HEK293 (cell line): ENCODE data around the gene SAMM50.

Experiments
- CTCF ChIA-PET: fragments of 350-600 bp; formaldehyde crosslinking; extraction: SDS; loops from one replicate; lab custom pipeline; 2021; ENCODE audit warnings: antibody characterized with exemption; lab: Yijun Ruan, JAX
- POLR2A ChIA-PET: fragments of 300-600 bp; formaldehyde crosslinking; extraction: SDS; loops from one replicate; lab custom pipeline; 2020; ENCODE audit warnings: antibody characterized with exemption, inconsistent platforms; lab: Yijun Ruan, JAX
- H3K27ac ChIP-seq: fragments of 200-500 bp; sonication (Bioruptor generic); 2 replicates; pipeline ENCODE4 v1.5.1; 2014; ENCODE audit warnings: low read depth, low read length, control low read depth, inconsistent platforms; ENCODE audit errors: extremely low read depth
- H3K36me3 ChIP-seq, 2 experiments: fragments of 200-500 bp in 1 of 2; sonication (Bioruptor generic) in 1 of 2; 1 replicate in 1 of 2; 2 replicates in 1 of 2; pipeline ENCODE4 v1.5.1; 2014 to 2017; ENCODE audit warnings: inconsistent platforms in 2 of 2, low read length in 2 of 2; ENCODE audit not compliant: control insufficient read depth in 2 of 2, insufficient read depth in 1 of 2
- H3K4me1 ChIP-seq: fragments of 200-500 bp; sonication (Bioruptor generic); 2 replicates; pipeline ENCODE4 v1.5.1; 2014; ENCODE audit warnings: mild to moderate bottlenecking, low read length, inconsistent platforms; ENCODE audit not compliant: control insufficient read depth, insufficient read depth
- H3K4me3 ChIP-seq: 2 replicates; pipeline ENCODE4 v1.5.1; 2011; ENCODE audit warnings: low read depth, mild to moderate bottlenecking, control low read depth, low read length, moderate library complexity
- H3K9me3 ChIP-seq: fragments of 200-500 bp; sonication (Bioruptor generic); 2 replicates; pipeline ENCODE4 v1.5.1; 2014; ENCODE audit warnings: low read depth, low read length, inconsistent platforms; ENCODE audit not compliant: control insufficient read depth, insufficient read depth
- CTCF ChIP-seq: fragments of 450-650 bp; formaldehyde crosslinking; IDR thresholded peaks from 2 replicates; pipeline ENCODE4 v1.5.1; 2016; ENCODE audit warnings: missing biosample characterization, missing genetic modification characterization
- ZBTB44 ChIP-seq: fragments of 450-650 bp; IDR thresholded peaks from 2 replicates; pipeline ENCODE4 v1.5.1; 2018; ENCODE audit warnings: missing biosample characterization, mild to moderate bottlenecking, missing genetic modification characterization
- ZBTB8A ChIP-seq: fragments of 450-650 bp; formaldehyde crosslinking; IDR thresholded peaks from 2 replicates; pipeline ENCODE4 v1.5.1; 2016; ENCODE audit warnings: missing biosample characterization, missing genetic modification characterization
- ZFP3 ChIP-seq: fragments of 450-650 bp; formaldehyde crosslinking; IDR thresholded peaks from 2 replicates; pipeline ENCODE4 v1.5.1; 2016; ENCODE audit warnings: low read depth, missing biosample characterization, missing genetic modification characterization
- ZFP41 ChIP-seq: fragments of 450-650 bp; formaldehyde crosslinking; IDR thresholded peaks from 2 replicates; pipeline ENCODE4 v1.5.1; 2016; ENCODE audit warnings: missing biosample characterization, missing genetic modification characterization, borderline replicate concordance
- ZIC2 ChIP-seq: fragments of 450-650 bp; formaldehyde crosslinking; IDR thresholded peaks from 2 replicates; pipeline ENCODE4 v1.5.1; 2016; ENCODE audit warnings: missing biosample characterization, missing genetic modification characterization
- ZNF248 ChIP-seq: fragments of 450-650 bp; formaldehyde crosslinking; IDR thresholded peaks from 2 replicates; pipeline ENCODE4 v1.5.1; 2017; ENCODE audit warnings: missing biosample characterization, missing genetic modification characterization
- ZNF341 ChIP-seq: fragments of 450-650 bp; formaldehyde crosslinking; IDR thresholded peaks from 2 replicates; pipeline ENCODE4; 2016; ENCODE audit warnings: low read depth, missing biosample characterization, missing genetic modification characterization
- ZNF549 ChIP-seq: fragments of 450-650 bp; IDR thresholded peaks from 2 replicates; pipeline ENCODE4 v1.5.1; 2018; ENCODE audit warnings: missing biosample characterization, missing genetic modification characterization, mild to moderate bottlenecking, inconsistent platforms, moderate library complexity
- ZNF621 ChIP-seq: fragments of 450-650 bp; formaldehyde crosslinking; IDR thresholded peaks from 2 replicates; pipeline ENCODE4 v1.5.1; 2017; ENCODE audit warnings: missing biosample characterization, missing genetic modification characterization
- ZNF658 ChIP-seq: fragments of 450-650 bp; formaldehyde crosslinking; IDR thresholded peaks from 2 replicates; pipeline ENCODE4; 2016; ENCODE audit warnings: missing biosample characterization, missing genetic modification characterization
- ZNF785 ChIP-seq: fragments of 450-650 bp; formaldehyde crosslinking; IDR thresholded peaks from 2 replicates; pipeline ENCODE4 v1.5.1; 2016; ENCODE audit warnings: missing biosample characterization, missing genetic modification characterization
- ZNF830 ChIP-seq: fragments of 450-650 bp; IDR thresholded peaks from 2 replicates; pipeline ENCODE4 v1.5.0; 2018; ENCODE audit warnings: missing biosample characterization, missing genetic modification characterization, low read depth, mild to moderate bottlenecking, moderate library complexity
- ZSCAN16 ChIP-seq: fragments of 450-650 bp; formaldehyde crosslinking; IDR thresholded peaks from 2 replicates; pipeline ENCODE4 v1.5.1; 2016; ENCODE audit warnings: missing biosample characterization, missing genetic modification characterization

SAMM50 gene

DNA sequence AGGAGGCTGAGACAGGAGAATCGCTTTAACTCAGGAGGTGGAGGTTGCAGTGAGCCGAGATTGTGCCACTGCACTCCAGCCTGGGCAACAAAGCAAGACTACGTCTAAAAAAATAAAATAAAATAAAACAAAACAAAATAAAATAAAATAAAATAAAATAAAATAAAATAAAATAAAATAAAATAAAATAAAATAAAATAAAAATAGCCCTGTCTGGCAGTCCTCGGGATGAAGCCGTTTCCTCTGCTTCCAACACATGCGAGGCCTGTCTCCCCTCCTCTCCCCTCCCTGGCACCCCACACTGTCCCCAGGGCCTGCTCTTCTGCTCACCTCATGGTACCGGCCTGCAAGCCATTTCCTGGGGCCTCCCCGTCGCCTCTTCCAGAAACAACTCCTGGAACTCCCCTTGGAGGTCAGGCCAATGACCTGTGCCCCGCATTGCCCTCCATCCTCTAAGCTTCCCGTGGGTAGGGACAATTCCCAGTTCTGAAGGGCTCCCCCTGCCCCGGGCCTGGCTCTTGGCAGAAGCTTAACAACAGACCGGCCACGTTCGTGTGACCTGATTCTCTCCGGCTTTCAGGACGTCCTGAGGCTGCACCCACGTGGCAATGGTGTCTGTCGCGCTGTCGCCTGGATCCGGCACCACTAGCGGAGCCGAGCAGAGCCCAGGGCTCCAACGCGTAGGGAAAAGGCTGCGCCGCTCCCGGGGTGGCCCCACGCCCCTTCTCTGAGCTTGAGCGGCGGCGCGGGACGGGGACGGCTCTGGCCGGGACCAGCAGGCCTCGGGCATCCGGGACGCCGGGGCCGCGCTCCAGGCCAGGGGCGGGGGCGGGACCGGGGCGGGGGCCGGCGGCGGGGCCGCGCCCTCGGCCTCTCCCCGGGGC is 68.4 kb downstream of the SAMM50 start (continued):
- TF ChIP-seq ZNF341 (tag by site-specific recombination) (peak; percentile 18; the same call in 1 of the 2 replicates), ZNF549 (no peak)

GRCh38 chr22:44024288-44024921 is 69.2 kb downstream of the SAMM50 start, which contains the start of gene PARVB:
Gene PARVB, plus strand, starts transcription at chr22:44024302. Its CDS starts 38 bp downstream, at chr22:44024340.
- POLR2A ChIA-PET: interaction anchor here (1.1 to 1.2 kb wide), 2 partner anchors 10 to 69 kb away, joined by 3 read pairs; partner anchors contain the start of gene SAMM50
- TF ChIP-seq ZBTB8A (tag by site-specific recombination): peak; percentile 85
- TF ChIP-seq ZNF248: no peak
- 0 out of 2 replicates have a peak, but pooled peaks have one; percentile 17 for TF ChIP-seq ZIC2 (tag by site-specific recombination)
- H3K9me3 ChIP-seq: no peaks in the 10 kb centered on the region
- H3K27ac ChIP-seq: peak within 1 kb of the TSS; percentile 74; the same call in 1 of the 2 replicates
- peaks cover 8% of the 10 kb centered on the region for H3K4me1 ChIP-seq
- no peaks in the 10 kb centered on the region for H3K36me3 ChIP-seq
- peak within 1 kb of the TSS; percentile 58 for H3K4me3 ChIP-seq
- CTCF ChIA-PET: no interaction called here

DNA sequence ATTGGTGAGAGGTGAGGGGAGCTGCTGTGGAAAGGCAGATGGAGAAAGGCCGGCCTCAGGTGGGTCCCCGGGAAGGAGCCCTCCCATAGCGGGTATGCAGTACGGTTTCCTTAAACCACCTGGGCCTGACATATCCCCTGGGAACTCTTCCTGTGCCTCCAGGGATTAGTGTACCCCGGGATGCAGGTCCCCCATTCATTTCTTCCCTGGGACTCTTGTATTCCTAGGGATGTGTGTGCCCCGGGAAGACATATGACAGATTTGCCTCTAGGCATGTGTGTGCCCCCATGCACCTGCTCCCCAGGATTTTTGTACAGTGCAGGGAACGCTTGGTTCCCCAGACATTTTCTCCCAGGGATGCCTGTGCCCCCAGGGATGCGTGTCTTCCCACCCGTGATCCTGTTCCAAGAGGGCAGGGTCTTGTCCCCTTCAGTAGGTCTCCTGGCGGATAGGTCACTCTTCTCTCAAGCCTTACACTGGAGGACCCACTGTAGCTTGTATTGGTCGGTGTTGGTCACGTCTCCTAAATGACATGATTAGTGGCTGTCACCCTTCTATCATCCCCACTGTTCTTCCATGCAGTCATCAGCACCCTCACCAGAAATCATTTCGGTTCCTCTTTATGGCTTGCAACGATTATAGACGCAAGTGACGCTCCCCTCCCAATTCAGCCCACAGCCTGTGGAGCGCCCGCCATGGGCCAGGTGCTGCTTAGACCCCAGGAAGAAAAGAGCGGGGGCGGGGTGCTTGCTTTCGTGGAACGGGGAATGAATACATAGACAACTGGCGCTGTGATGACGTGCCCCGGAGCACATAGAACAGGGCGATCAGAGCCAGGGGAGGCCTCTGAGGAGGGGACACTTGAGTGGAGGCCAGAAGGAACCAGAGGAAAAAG is 70.2 kb downstream of the SAMM50 start:
- no peaks in the 10 kb centered on the region for H3K36me3 ChIP-seq
- peaks cover 8% of the 10 kb centered on the region for H3K4me1 ChIP-seq
- no peak overlapping the region for H3K4me3 ChIP-seq
- H3K9me3 ChIP-seq: no peaks in the 10 kb centered on the region
- H3K27ac ChIP-seq: no peak overlapping the region
- no peak for TF ChIP-seq ZBTB44 (tag by site-specific recombination)
- no peak for TF ChIP-seq ZFP41 (tag by site-specific recombination)
- TF ChIP-seq ZFP3 (tag by site-specific recombination): no peak
- no peak for TF ChIP-seq ZSCAN16 (tag by site-specific recombination)
- TF ChIP-seq ZNF658 (tag by site-specific recombination): no peak
- TF ChIP-seq ZNF785 (tag by site-specific recombination): no peak
- TF ChIP-seq ZNF830 (tag by site-specific recombination): no peak
- no peak for TF ChIP-seq CTCF (tag by site-specific recombination)
- TF ChIP-seq ZNF621 (tag by site-specific recombination): no peak
- ChIA-PET CTCF (interaction anchor here (0.6 kb wide), 1 partner anchor 21 kb away, joined by 3 read pairs; no protein-coding TSS in a partner anchor), POLR2A (no interaction called here)
